Glutamatergic neuron (in vitro differentiated cells): ENCODE data around the gene GRIK4. TPM values are rescaled to one million over a fixed set of nuclear protein-coding genes. Genes with fewer than 3 reads are reported as not detected.
"Not testable (repeated sequence)": the region's sequence is repeated elsewhere in the genome, so short reads cannot be mapped to it uniquely, and the experiment has no call there.

Source experiments
- DNase-seq: peaks from one replicate; pipeline ENCODE4 v3.0.0; 2022
- H3K27ac Mint-ChIP-seq: one replicate; pipeline ENCODE4 v1.8.0; 2020; ENCODE audit warnings: mild to moderate bottlenecking, mixed read lengths, inconsistent platforms; ENCODE audit not compliant: unreplicated experiment
- H3K27me3 Mint-ChIP-seq: one replicate; pipeline ENCODE4 v1.8.0; 2020; ENCODE audit warnings: mild to moderate bottlenecking, moderate library complexity, mixed read lengths, inconsistent platforms; ENCODE audit not compliant: unreplicated experiment
- H3K36me3 Mint-ChIP-seq: one replicate; pipeline ENCODE4 v1.8.0; 2020; ENCODE audit warnings: mild to moderate bottlenecking, mixed read lengths, inconsistent platforms; ENCODE audit not compliant: unreplicated experiment
- H3K4me1 Mint-ChIP-seq: one replicate; pipeline ENCODE4 v1.8.0; 2020; ENCODE audit warnings: mild to moderate bottlenecking, low read depth, mixed read lengths, inconsistent platforms; ENCODE audit not compliant: unreplicated experiment
- H3K4me3 Mint-ChIP-seq: one replicate; pipeline ENCODE4 v1.8.0; 2020; ENCODE audit warnings: mild to moderate bottlenecking, mixed read lengths, inconsistent platforms; ENCODE audit not compliant: unreplicated experiment
- H3K9me3 Mint-ChIP-seq: one replicate; pipeline ENCODE4 v1.8.0; 2020; ENCODE audit warnings: mild to moderate bottlenecking, moderate library complexity, mixed read lengths, inconsistent platforms; ENCODE audit not compliant: unreplicated experiment
- total RNA-seq: library from RNA; stranded (reverse); fragmentation: NEBNext Ultra II Directional; extraction: Animal tissue kit (Norgen Biotek cat#: 25700); gene quantifications from one replicate; pipeline ENCODE4 v1.2.1, GENCODE V29; 2021; ENCODE audit not compliant: unreplicated experiment
- TF ChIP-seq, protein P1 (sequence below): fragments of 200-600 bp; sonication (generic); IDR thresholded peaks from one replicate; pipeline ENCODE4 v1.5.0; 2021; ENCODE audit not compliant: partially characterized antibody, unreplicated experiment

GRIK4 gene
- total RNA-seq, 1 donor from 2014 or later = 3.6 TPM

DNA sequence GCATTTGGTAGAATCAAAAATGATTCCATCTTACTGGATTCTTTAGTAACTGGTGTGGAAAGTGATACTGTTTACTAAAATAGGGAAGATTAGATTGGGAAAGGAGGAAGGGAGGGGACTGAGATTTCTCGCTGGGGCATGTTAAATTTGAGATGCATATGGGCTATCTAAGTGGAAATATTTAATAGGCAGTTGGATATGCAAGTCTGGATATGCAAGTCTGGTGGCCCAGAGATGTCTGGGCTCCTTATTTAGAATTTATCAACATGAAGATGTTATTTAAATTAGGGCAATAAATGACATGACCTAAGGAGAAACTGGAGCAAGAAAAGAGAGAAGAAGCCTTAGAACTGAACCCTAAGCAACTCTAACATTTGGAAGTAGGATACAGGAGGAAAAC is 495.4 kb downstream of the GRIK4 start:
- Mint-ChIP-seq H3K27ac (no peak overlapping the region), H3K36me3 (no peaks in the 10 kb centered on the region), H3K27me3 (no peaks in the 10 kb centered on the region), H3K9me3 (no peaks in the 10 kb centered on the region), H3K4me3 (no peak overlapping the region), H3K4me1 (peaks cover 5% of the 10 kb centered on the region)
- no peak for DNase-seq
- TF ChIP-seq, protein P1, sequence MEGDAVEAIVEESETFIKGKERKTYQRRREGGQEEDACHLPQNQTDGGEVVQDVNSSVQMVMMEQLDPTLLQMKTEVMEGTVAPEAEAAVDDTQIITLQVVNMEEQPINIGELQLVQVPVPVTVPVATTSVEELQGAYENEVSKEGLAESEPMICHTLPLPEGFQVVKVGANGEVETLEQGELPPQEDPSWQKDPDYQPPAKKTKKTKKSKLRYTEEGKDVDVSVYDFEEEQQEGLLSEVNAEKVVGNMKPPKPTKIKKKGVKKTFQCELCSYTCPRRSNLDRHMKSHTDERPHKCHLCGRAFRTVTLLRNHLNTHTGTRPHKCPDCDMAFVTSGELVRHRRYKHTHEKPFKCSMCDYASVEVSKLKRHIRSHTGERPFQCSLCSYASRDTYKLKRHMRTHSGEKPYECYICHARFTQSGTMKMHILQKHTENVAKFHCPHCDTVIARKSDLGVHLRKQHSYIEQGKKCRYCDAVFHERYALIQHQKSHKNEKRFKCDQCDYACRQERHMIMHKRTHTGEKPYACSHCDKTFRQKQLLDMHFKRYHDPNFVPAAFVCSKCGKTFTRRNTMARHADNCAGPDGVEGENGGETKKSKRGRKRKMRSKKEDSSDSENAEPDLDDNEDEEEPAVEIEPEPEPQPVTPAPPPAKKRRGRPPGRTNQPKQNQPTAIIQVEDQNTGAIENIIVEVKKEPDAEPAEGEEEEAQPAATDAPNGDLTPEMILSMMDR = no peak

GRCh38 chr11:121008551-121008950 is 497.0 kb downstream of the GRIK4 start:
- Mint-ChIP-seq H3K4me3 (no peak overlapping the region), H3K36me3 (no peaks in the 10 kb centered on the region), H3K9me3 (no peaks in the 10 kb centered on the region), H3K27ac (no peak overlapping the region), H3K27me3 (no peaks in the 10 kb centered on the region), H3K4me1 (no peaks in the 10 kb centered on the region)
- TF ChIP-seq, protein P1 = no peak
- DNase-seq = no peak

GRCh38 chr11:121012091-121012490 is 500.5 kb downstream of the GRIK4 start:
- no peak for DNase-seq
- H3K27ac Mint-ChIP-seq = no peak overlapping the region
- no peaks in the 10 kb centered on the region for H3K9me3 Mint-ChIP-seq
- H3K4me1 Mint-ChIP-seq = no peaks in the 10 kb centered on the region
- H3K27me3 Mint-ChIP-seq = no peaks in the 10 kb centered on the region
- H3K4me3 Mint-ChIP-seq = no peak overlapping the region
- H3K36me3 Mint-ChIP-seq = no peaks in the 10 kb centered on the region
- TF ChIP-seq, protein P1 = no peak

DNA sequence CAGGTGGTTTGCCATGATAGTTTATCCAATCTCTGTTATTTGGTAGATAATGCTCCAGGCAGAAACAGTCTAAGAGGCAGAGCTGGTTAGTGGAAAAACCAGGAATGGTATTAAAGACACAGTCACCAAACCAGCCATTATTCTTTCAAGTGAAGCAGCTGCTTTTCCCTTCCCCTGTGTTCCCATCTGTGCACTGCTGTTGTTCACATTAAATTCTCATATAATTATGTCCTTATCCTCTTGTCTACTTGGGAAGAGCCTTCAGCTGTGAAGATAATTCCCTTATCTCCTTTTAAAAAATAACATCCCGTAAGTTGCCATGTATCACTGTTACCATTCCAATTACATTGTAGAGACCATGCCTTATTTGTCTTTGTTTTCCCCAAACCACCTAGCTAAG is 507.2 kb downstream of the GRIK4 start:
- H3K9me3 Mint-ChIP-seq = peaks cover 4% of the 10 kb centered on the region
- H3K36me3 Mint-ChIP-seq = no peaks in the 10 kb centered on the region
- no peak for DNase-seq
- peak overlapping the region; percentile 65 for H3K4me3 Mint-ChIP-seq
- H3K4me1 Mint-ChIP-seq = peaks cover 15% of the 10 kb centered on the region
- TF ChIP-seq, protein P1 = no peak
- peaks cover 6% of the 10 kb centered on the region for H3K27me3 Mint-ChIP-seq
- peak overlapping the region; percentile 88 for H3K27ac Mint-ChIP-seq

GRCh38 chr11:121021718-121022117 is 510.2 kb downstream of the GRIK4 start:
- not testable (repeated sequence) for H3K4me3 Mint-ChIP-seq, H3K27me3 Mint-ChIP-seq, H3K36me3 Mint-ChIP-seq

More at GRCh38 chr11:121021718-121022117, 510.2 kb downstream of the GRIK4 start:
- DNase-seq, H3K9me3 Mint-ChIP-seq, H3K27ac Mint-ChIP-seq: not testable (repeated sequence)
- H3K4me1 Mint-ChIP-seq = peaks cover 26% of the 10 kb centered on the region
